Kidney (tissue), 14 donors: Measurements from ENCODE around the gene ARAP1. TPM values are rescaled to one million over a fixed set of nuclear protein-coding genes. Genes with fewer than 3 reads are reported as not detected.

Experiments
- DNase-seq, 5 donors: peaks; one replicate each; pipeline ENCODE4 v3.0.0-alpha.2; 2013 to 2020
- FAIRE-seq: peaks from 2 replicates; lab custom pipeline; 2012; peaks lifted over from hg19 to GRCh38; lab: Jason Lieb, UNC
- H3K27ac ChIP-seq, 2 donors: one replicate each; pipeline ENCODE4 v1.7.0; 2013; ENCODE audit warnings: low read depth in 2 of 2, low read length in 2 of 2, inconsistent platforms in 1 of 2
- H3K27me3 ChIP-seq: one replicate; pipeline ENCODE4 v1.7.1; 2013; ENCODE audit warnings: low read length, inconsistent platforms; ENCODE audit not compliant: control insufficient read depth, insufficient read depth
- H3K36me3 ChIP-seq, 3 donors: one replicate each; pipeline versions ENCODE4 v1.7.0 to v1.7.1; 2013; ENCODE audit warnings: low read length in 3 of 3, control low read depth in 1 of 3, inconsistent platforms in 1 of 3; ENCODE audit not compliant: insufficient read depth in 3 of 3, control insufficient read depth in 2 of 3
- H3K4me1 ChIP-seq, 3 donors: one replicate each; pipeline versions ENCODE4 v1.7.0 to v1.7.1; 2013; ENCODE audit warnings: low read length in 3 of 3, inconsistent platforms in 1 of 3, low read depth in 1 of 3; ENCODE audit not compliant: control insufficient read depth in 2 of 3, insufficient read depth in 2 of 3
- H3K4me3 ChIP-seq, 3 donors: one replicate each; pipeline versions ENCODE4 v1.7.0 to v1.8.1; 2013; ENCODE audit warnings: low read length in 3 of 3, control low read depth in 1 of 3, inconsistent platforms in 1 of 3
- H3K9ac ChIP-seq, 3 donors: one replicate each; pipeline versions ENCODE4 v1.7.0 to v1.7.1; 2013; ENCODE audit warnings: low read length in 3 of 3, control low read depth in 1 of 3, inconsistent platforms in 1 of 3
- H3K9me3 ChIP-seq, 3 donors: one replicate each; pipeline versions ENCODE4 v1.7.0 to v1.7.1; 2013; ENCODE audit warnings: low read length in 3 of 3, control low read depth in 1 of 3, inconsistent platforms in 1 of 3; ENCODE audit not compliant: control insufficient read depth in 2 of 3, insufficient read depth in 1 of 3
- CTCF ChIP-seq: IDR thresholded peaks from 3 replicates; pipeline ENCODE4 v1.5.1; 2012; ENCODE audit warnings: mild to moderate bottlenecking, moderate library complexity, borderline replicate concordance; ENCODE audit not compliant: insufficient read depth; ENCODE audit errors: extremely low read depth
- intact Hi-C: fragments of 100-400 bp; cut with DNase I; formaldehyde crosslinking; loops from one replicate; pipeline ENCODE4 v1.11.1; 2022
- polyA plus RNA-seq: library from polyadenylated mRNA; stranded (reverse); fragments of 350-450 nt; fragmentation: Illumina TruSeq; extraction: RNeasy Lipid Tissue Mini Kit (QIAGEN cat#74804); gene quantifications from one replicate; pipeline ENCODE4 v1.2.3, GENCODE V29; 2014; ENCODE audit warnings: low read depth, low replicate concordance; ENCODE audit not compliant: insufficient read depth
- total RNA-seq: library from RNA; stranded (reverse); fragmentation: NEBNext Ultra II Directional; extraction: Animal tissue kit (Norgen Biotek cat#: 25700); gene quantifications from one replicate; pipeline ENCODE4 v1.2.1, GENCODE V29; 2021
- donor health status: control.
- donor health status: control.
- donor health status: control.
- donor health status: control.
- donor health status: control.
- donor health status: DM: yes; HTN: yes; CAD: no.
- donor health status: Normal renal cell carcinoma (clear cell type).

ARAP1 gene
- total and polyA plus RNA-seq, 2 donors from 2014 or later, result 58.2 to 80.8 TPM

GRCh38 chr11:72743321-72744221 lies 8.6 kb downstream of the ARAP1 start:
- Histone ChIP-seq H3K27me3 (no peaks in the 10 kb centered on the region), H3K36me3 (no peaks in the 10 kb centered on the region), H3K9me3 (no peaks in the 10 kb centered on the region), H3K9ac (no peak overlapping the region), H3K4me3 (no peak overlapping the region), H3K4me1 (peaks cover 0 to 37% (median 7%) of the 10 kb centered on the region in 3 donors), H3K27ac (no peak overlapping the region)
- no peak for TF ChIP-seq CTCF
- FAIRE-seq (no peak), DNase-seq (peak in 1 of 5 donors; percentile 64)
- intact Hi-C loops, result no loop called here

GRCh38 chr11:72742513-72743320 lies 9.5 kb downstream of the ARAP1 start:
- H3K36me3 ChIP-seq, result no peaks in the 10 kb centered on the region
- peak in 1 of 5 donors; percentile 48 for DNase-seq
- intact Hi-C loops, result no loop called here
- H3K27ac ChIP-seq, result no peak overlapping the region
- no peaks in the 10 kb centered on the region for H3K27me3 ChIP-seq
- H3K4me3 ChIP-seq, result no peak overlapping the region
- no peak for TF ChIP-seq CTCF
- peak overlapping the region in 1 of 3 donors; percentile 65 for H3K9ac ChIP-seq
- no peaks in the 10 kb centered on the region for H3K9me3 ChIP-seq
- FAIRE-seq, result no peak
- H3K4me1 ChIP-seq, result peaks cover 0 to 37% (median 7%) of the 10 kb centered on the region in 3 donors

GRCh38 chr11:72741849-72742512 lies 10.2 kb downstream of the ARAP1 start:
- H3K27ac ChIP-seq, result no peak overlapping the region
- no peak for FAIRE-seq
- intact Hi-C loops, result no loop called here

More at GRCh38 chr11:72741849-72742512, 10.2 kb downstream of the ARAP1 start:
- Histone ChIP-seq H3K9ac (peak overlapping the region in 1 of 3 donors; percentile 65), H3K27me3 (no peaks in the 10 kb centered on the region), H3K9me3 (no peaks in the 10 kb centered on the region), H3K36me3 (no peaks in the 10 kb centered on the region), H3K4me3 (no peak overlapping the region), H3K4me1 (peaks cover 0 to 37% (median 7%) of the 10 kb centered on the region in 3 donors)
- no peak for TF ChIP-seq CTCF
- peak in 2 of 5 donors; percentile 35 to 63 for DNase-seq
